ENCODE results near the gene ZNF669.

DNA sequence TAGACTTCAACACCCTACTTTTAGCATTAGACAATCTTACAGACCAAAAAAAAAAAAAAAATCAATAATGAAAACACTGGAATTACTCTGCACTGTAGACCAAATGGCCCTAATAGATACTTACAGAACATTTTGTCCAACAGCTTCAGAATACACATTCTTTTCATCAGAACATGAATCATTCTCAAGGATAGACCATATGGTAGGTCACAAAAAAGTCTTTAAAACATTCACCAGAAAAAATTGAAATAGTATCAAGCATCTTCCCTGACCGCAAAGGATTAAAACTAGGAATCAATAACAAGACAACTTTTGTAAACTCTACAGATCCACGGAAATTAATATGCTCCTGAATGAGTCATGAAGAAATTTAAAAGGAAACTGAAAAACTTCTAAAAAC, 48.1 kb downstream of the ZNF669 start:
- TF ChIP-seq EP300 (IDR thresholded peaks at IDR 0.05) = no peak
- TF ChIP-seq, protein P1, sequence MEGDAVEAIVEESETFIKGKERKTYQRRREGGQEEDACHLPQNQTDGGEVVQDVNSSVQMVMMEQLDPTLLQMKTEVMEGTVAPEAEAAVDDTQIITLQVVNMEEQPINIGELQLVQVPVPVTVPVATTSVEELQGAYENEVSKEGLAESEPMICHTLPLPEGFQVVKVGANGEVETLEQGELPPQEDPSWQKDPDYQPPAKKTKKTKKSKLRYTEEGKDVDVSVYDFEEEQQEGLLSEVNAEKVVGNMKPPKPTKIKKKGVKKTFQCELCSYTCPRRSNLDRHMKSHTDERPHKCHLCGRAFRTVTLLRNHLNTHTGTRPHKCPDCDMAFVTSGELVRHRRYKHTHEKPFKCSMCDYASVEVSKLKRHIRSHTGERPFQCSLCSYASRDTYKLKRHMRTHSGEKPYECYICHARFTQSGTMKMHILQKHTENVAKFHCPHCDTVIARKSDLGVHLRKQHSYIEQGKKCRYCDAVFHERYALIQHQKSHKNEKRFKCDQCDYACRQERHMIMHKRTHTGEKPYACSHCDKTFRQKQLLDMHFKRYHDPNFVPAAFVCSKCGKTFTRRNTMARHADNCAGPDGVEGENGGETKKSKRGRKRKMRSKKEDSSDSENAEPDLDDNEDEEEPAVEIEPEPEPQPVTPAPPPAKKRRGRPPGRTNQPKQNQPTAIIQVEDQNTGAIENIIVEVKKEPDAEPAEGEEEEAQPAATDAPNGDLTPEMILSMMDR (IDR thresholded peaks at IDR 0.05) = no peak
- no peak for TF ChIP-seq POLR2AphosphoS5 (IDR thresholded peaks at IDR 0.05)
- no peak for TF ChIP-seq POLR2A (IDR thresholded peaks at IDR 0.05)
